A549 (cell line): Measurements from ENCODE around the gene ALDH1A3.

Experiments
- CBX8 ChIP-seq: fragments of 200-600 bp; sonication (generic); IDR thresholded peaks from 2 replicates; pipeline ENCODE4 v1.6.1; 2016
- CTCF ChIP-seq: fragments of >200 bp; sonication (Bioruptor Twin); formaldehyde crosslinking; IDR thresholded peaks from 3 replicates; pipeline ENCODE4 v1.5.1; 2016
- MAFK ChIP-seq: fragments of 450-650 bp; IDR thresholded peaks from 2 replicates; pipeline ENCODE4 v1.6.1; 2014; ENCODE audit not compliant: partially characterized antibody

GRCh38 chr15:100909565-100909964 is 29.9 kb downstream of the ALDH1A3 start:
- TF ChIP-seq CTCF (no peak), MAFK (no peak), CBX8 (no peak)
